Measurements from ENCODE around the gene MED12.

The MED12 gene

DNA sequence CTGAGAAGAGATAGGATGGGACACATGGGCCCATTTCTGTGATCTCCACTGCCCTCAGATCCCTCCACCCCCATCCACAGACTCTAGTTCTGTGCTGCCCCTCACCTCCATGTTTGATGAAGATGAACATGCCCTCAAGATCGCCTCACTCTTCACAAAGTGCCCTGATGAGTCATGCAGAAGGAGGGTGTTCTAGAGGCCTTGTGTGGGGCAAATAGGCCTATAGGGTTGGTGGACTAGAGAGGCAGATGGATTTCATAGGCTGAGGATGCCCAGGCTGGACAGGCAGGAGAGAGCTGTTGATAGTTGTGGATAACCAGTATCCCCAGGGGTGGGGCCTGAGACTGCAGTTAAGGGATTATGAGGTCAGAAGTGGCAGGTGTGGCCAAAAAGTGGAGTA is 12.0 kb upstream of the MED12 start, which contains the start of gene CXorf65:
TSS of gene CXorf65 (minus strand) at position 314 of the 400 bp plus-strand sequence. CDS start at position 130, 184 bp downstream.
- no peak within 1 kb of the TSS for H3K27ac ChIP-seq (ENCODE audit: poor library complexity, severe bottlenecking)
- H3K4me3 ChIP-seq (ENCODE audit: severe bottlenecking) = no peak within 1 kb of the TSS
- ATAC-seq (ENCODE audit: low read depth) (no peak), DNase-seq (ENCODE audit: low spot score) (no peak)
- no peaks in the 10 kb centered on the region for H3K27me3 ChIP-seq (ENCODE audit: insufficient read depth, poor library complexity, severe bottlenecking)
- H3K9me3 ChIP-seq (ENCODE audit: severe bottlenecking) = no peaks in the 10 kb centered on the region
- H3K36me3 ChIP-seq (ENCODE audit: low read depth) = no peaks in the 10 kb centered on the region
- H3K4me1 ChIP-seq (ENCODE audit: insufficient read depth, poor library complexity, severe bottlenecking) = no peaks in the 10 kb centered on the region
- no peak for TF ChIP-seq CTCF (IDR thresholded peaks at IDR 0.05; ENCODE audit: poor library complexity, severe bottlenecking)

DNA sequence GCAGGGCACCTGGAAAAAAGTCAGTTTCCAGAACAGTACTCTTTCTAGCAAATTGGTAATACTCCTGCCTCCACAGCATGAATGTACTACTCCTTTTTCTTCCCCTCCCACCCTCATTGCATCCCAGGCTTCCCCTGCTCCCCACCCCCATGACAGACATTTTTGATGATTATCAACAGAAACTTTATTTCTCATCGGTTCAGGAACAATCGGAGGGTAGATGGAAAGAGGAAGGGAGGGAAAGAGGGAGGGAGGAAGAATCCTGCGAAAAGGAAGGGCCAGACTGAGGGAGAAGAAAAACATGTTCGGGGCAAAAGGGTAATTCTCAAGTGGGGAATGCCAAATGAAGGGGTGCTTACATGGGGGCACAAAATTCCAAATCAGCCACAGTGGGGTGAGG is 11.2 kb upstream of the MED12 start:
- Histone ChIP-seq H3K36me3 (ENCODE audit: low read depth) (no peaks in the 10 kb centered on the region), H3K9me3 (ENCODE audit: severe bottlenecking) (no peaks in the 10 kb centered on the region), H3K4me1 (ENCODE audit: insufficient read depth, poor library complexity, severe bottlenecking) (no peaks in the 10 kb centered on the region), H3K27ac (ENCODE audit: poor library complexity, severe bottlenecking) (no peak overlapping the region), H3K27me3 (ENCODE audit: insufficient read depth, poor library complexity, severe bottlenecking) (no peaks in the 10 kb centered on the region), H3K4me3 (ENCODE audit: severe bottlenecking) (no peak overlapping the region)
- ATAC-seq (ENCODE audit: low read depth) (no peak), DNase-seq (ENCODE audit: low spot score) (no peak)
- no peak for TF ChIP-seq CTCF (IDR thresholded peaks at IDR 0.05; ENCODE audit: poor library complexity, severe bottlenecking)

DNA sequence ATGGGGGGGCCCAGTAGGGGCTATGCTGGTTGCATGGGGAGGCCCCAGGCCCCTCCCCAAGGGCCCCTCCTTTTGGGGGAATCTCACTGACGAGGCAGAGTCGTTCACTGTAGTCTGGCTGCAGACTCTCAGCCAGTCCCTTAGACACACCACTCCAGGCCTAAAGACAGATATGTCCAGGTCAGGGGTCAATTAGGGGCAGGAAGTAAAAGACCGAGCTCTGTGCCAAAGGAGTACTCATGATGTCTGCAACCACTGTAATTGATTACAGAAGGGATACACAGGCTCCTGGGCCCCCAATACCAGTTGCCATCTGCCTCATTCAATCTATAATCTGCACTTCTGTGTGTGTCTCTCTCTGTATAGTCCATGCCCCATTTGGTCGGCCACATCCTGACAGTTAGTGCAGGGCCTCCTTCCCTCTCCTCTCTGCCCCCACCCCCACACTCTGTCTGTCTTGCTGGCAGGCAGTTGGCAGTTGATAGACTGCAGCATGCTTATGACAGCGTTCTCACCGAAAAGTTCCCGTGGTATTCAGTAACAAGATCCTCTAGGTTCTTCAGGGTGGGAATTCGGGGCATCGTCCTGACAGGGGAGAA is 10.5 kb upstream of the MED12 start:
- DNase-seq (ENCODE audit: low spot score) (no peak), ATAC-seq (ENCODE audit: low read depth) (no peak)
- TF ChIP-seq CTCF (IDR thresholded peaks at IDR 0.05; ENCODE audit: poor library complexity, severe bottlenecking) = no peak
- Histone ChIP-seq H3K4me3 (ENCODE audit: severe bottlenecking) (no peak overlapping the region), H3K9me3 (ENCODE audit: severe bottlenecking) (no peaks in the 10 kb centered on the region), H3K4me1 (ENCODE audit: insufficient read depth, poor library complexity, severe bottlenecking) (no peaks in the 10 kb centered on the region), H3K36me3 (ENCODE audit: low read depth) (no peaks in the 10 kb centered on the region), H3K27ac (ENCODE audit: poor library complexity, severe bottlenecking) (no peak overlapping the region), H3K27me3 (ENCODE audit: insufficient read depth, poor library complexity, severe bottlenecking) (no peaks in the 10 kb centered on the region)

DNA sequence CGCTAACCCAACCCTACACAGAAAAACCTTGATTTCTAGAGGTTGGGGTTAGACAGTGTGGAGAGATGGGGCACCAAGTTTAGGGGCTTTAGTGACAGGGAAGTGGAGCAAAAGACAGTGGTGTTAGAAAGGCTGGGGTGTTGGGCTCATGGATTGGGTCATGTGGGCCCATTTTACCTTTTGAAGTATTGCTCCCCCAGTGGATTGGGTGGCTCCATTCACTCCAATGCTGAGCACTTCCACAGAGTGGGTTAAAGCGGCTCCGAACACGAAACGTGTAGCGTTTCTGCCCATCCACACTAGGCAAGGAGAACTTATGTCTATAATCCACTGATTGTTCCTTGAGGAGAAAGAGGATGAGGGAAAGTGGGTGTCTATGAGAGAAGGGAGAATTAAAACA is 9.3 kb upstream of the MED12 start:
- no peak for ATAC-seq (ENCODE audit: low read depth)
- Histone ChIP-seq H3K4me1 (ENCODE audit: insufficient read depth, poor library complexity, severe bottlenecking) (no peaks in the 10 kb centered on the region), H3K27ac (ENCODE audit: poor library complexity, severe bottlenecking) (no peak overlapping the region), H3K4me3 (ENCODE audit: severe bottlenecking) (no peak overlapping the region), H3K9me3 (ENCODE audit: severe bottlenecking) (no peaks in the 10 kb centered on the region), H3K27me3 (ENCODE audit: insufficient read depth, poor library complexity, severe bottlenecking) (no peaks in the 10 kb centered on the region), H3K36me3 (ENCODE audit: low read depth) (no peaks in the 10 kb centered on the region)
- TF ChIP-seq CTCF (IDR thresholded peaks at IDR 0.05; ENCODE audit: poor library complexity, severe bottlenecking) = no peak
- no peak for DNase-seq (ENCODE audit: low spot score)

DNA sequence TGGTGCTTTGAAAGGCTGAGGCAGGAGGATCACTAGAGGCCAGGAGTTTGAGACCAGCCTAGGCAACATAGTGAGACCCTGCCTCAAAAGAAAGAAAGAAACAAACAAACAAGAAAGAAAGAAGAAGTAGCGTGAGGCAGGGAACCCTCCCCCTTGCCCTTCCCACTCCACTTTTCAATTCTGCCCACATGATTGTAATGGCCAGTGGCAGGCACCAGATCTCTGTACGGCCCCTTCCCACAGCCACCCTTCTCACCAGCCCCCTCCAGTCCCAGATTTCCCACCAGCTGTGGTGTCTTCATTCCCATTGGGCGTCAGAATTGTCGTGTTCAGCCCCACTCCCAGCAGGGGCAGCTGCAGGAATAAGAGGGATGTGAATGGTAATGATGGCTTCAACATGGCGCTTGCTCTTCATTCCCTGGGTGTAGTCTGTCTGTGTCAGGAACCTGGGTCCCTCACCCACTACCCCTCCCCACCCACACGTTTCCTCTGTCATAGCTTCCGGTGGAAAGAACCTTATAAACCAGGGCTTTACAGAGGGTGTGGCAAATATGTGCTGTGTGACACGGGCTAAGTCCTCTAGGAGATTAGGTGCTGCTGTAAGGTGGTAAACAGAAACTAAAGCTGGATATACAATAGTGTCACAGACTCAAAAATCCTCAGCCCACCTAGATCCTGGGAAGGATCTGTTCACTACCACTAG is 7.1 kb upstream of the MED12 start, which contains the start of gene IL2RG:
TSS of gene IL2RG (minus strand) at position 437 of the 703 bp plus-strand sequence. CDS start at position 399, 38 bp downstream.
- Histone ChIP-seq H3K27me3 (ENCODE audit: insufficient read depth, poor library complexity, severe bottlenecking) (no peaks in the 10 kb centered on the region), H3K36me3 (ENCODE audit: low read depth) (no peaks in the 10 kb centered on the region), H3K9me3 (ENCODE audit: severe bottlenecking) (no peaks in the 10 kb centered on the region), H3K4me1 (ENCODE audit: insufficient read depth, poor library complexity, severe bottlenecking) (no peaks in the 10 kb centered on the region), H3K4me3 (ENCODE audit: severe bottlenecking) (no peak within 1 kb of the TSS), H3K27ac (ENCODE audit: poor library complexity, severe bottlenecking) (no peak within 1 kb of the TSS)
- TF ChIP-seq CTCF (IDR thresholded peaks at IDR 0.05; ENCODE audit: poor library complexity, severe bottlenecking) = no peak
- ATAC-seq (ENCODE audit: low read depth) = 0 out of 3 replicates have a peak, but pooled peaks have one; percentile 23
- no peak for DNase-seq (ENCODE audit: low spot score)

Measured in RWPE2 (cell line).